ENCODE measurements around the gene ATF6B.
"Not testable (repeated sequence)": the region's sequence is repeated elsewhere in the genome, so short reads cannot be mapped to it uniquely, and the experiment has no call there.

ATF6B gene

GRCh38 chr6:32082478-32082877, 45.6 kb downstream of the ATF6B start:
- no peak for DNase-seq (ENCODE audit: low read depth in 2 of 2)

GRCh38 chr6:32081168-32081990, 46.7 kb downstream of the ATF6B start:
- DNase-seq (ENCODE audit: low read depth in 2 of 2), result no peak

- DNase-seq (ENCODE audit: low read depth in 2 of 2), result no peak
These were observed 48.3 kb downstream of the ATF6B start for GRCh38 chr6:32079566-32080290.

GRCh38 chr6:32076321-32076809, 51.7 kb downstream of the ATF6B start:
- DNase-seq (ENCODE audit: low read depth in 2 of 2), result no peak

GRCh38 chr6:32075781-32076180, 52.3 kb downstream of the ATF6B start:
- DNase-seq (ENCODE audit: low read depth in 2 of 2), result no peak

- DNase-seq (ENCODE audit: low read depth in 2 of 2), result no peak
These were observed 53.0 kb downstream of the ATF6B start for GRCh38 chr6:32074996-32075532.

GRCh38 chr6:32073613-32074012, 54.4 kb downstream of the ATF6B start:
- no peak for DNase-seq (ENCODE audit: low read depth in 2 of 2)

GRCh38 chr6:32073101-32073500, 54.9 kb downstream of the ATF6B start:
- no peak for DNase-seq (ENCODE audit: low read depth in 2 of 2)

- no peak for DNase-seq (ENCODE audit: low read depth in 2 of 2)
These were observed 57.1 kb downstream of the ATF6B start for GRCh38 chr6:32070814-32071543.

GRCh38 chr6:32069878-32070515, 58.0 kb downstream of the ATF6B start:
- DNase-seq (ENCODE audit: low read depth in 2 of 2), result no peak

GRCh38 chr6:32069460-32069859, 58.6 kb downstream of the ATF6B start:
- no peak for DNase-seq (ENCODE audit: low read depth in 2 of 2)

GRCh38 chr6:32068867-32069266, 59.2 kb downstream of the ATF6B start:
- DNase-seq (ENCODE audit: low read depth in 2 of 2), result no peak

GRCh38 chr6:32068315-32068714, 59.7 kb downstream of the ATF6B start:
- DNase-seq (ENCODE audit: low read depth in 2 of 2), result not testable (repeated sequence)

GRCh38 chr6:32067521-32067920, 60.5 kb downstream of the ATF6B start:
- not testable (repeated sequence) for DNase-seq (ENCODE audit: low read depth in 2 of 2)
